OCI-LY3 (cell line): Measurements from ENCODE around the gene NR6A1.

Source experiments
- H2AFZ ChIP-seq: fragments of 200-600, 300-600 bp; shearing (Covaris generic); 2 replicates; pipeline ENCODE4 v1.6.0; 2014; ENCODE audit warnings: antibody characterized with exemption, low read depth, low read length
- H3K27ac ChIP-seq: fragments of 200-600, 300-600 bp; sonication (generic); 2 replicates; pipeline ENCODE4 v1.5.1; 2014; ENCODE audit warnings: mild to moderate bottlenecking, low read length, moderate library complexity, mixed read lengths
- H3K27me3 ChIP-seq: fragments of 200-600, 300-600 bp; sonication (generic); 2 replicates; pipeline ENCODE4 v1.6.1; 2014; ENCODE audit warnings: low read depth, low read length, mixed read lengths
- H3K36me3 ChIP-seq: fragments of 200-600, 300-600 bp; sonication (generic); replicated peaks from 2 replicates; pipeline ENCODE3; 2014; ENCODE audit warnings: low read depth, low read length, mixed read lengths
- H3K4me1 ChIP-seq: fragments of 300-600, 200-600 bp; sonication (generic); 2 replicates; pipeline ENCODE4 v1.6.1; 2014; ENCODE audit warnings: low read length, mixed read lengths
- H3K4me2 ChIP-seq: fragments of 200-600, 300-600 bp; sonication (generic); 2 replicates; pipeline ENCODE4 v1.6.1; 2014; ENCODE audit warnings: low read length, mixed read lengths
- H3K4me3 ChIP-seq: fragments of 300-600, 200-600 bp; sonication (generic); 2 replicates; pipeline ENCODE4 v1.5.1; 2014; ENCODE audit warnings: antibody characterized with exemption, mild to moderate bottlenecking, low read length, moderate library complexity
- H3K79me2 ChIP-seq: fragments of 300-600, 200-600 bp; shearing (Covaris generic); 2 replicates; pipeline ENCODE4 v1.6.1; 2014; ENCODE audit warnings: mild to moderate bottlenecking, low read length, mixed read lengths
- H3K9ac ChIP-seq: fragments of 300-600, 200-600 bp; shearing (Covaris generic); 2 replicates; pipeline ENCODE4 v1.6.0; 2014; ENCODE audit warnings: mild to moderate bottlenecking, low read length, moderate library complexity
- H3K9me3 ChIP-seq: fragments of 200-600, 300-600 bp; shearing (Covaris generic); 2 replicates; pipeline ENCODE4 v1.6.1; 2014; ENCODE audit warnings: low read length, mixed read lengths; ENCODE audit not compliant: insufficient read depth
- H4K20me1 ChIP-seq: fragments of 200-600, 300-600 bp; sonication (generic); 2 replicates; pipeline ENCODE4 v1.6.1; 2016; ENCODE audit warnings: low read length, mixed read lengths; ENCODE audit not compliant: insufficient read depth
- EZH2phosphoT487 ChIP-seq: fragments of 200-600 bp; shearing (Covaris generic); IDR thresholded peaks from 2 replicates; pipeline ENCODE4 v1.6.1; 2018; ENCODE audit warnings: antibody characterized with exemption, mixed run types, low read depth
- TF ChIP-seq, protein P1 (sequence below): fragments of 200-600, 300-600 bp; sonication (generic); IDR thresholded peaks from 2 replicates; pipeline ENCODE4 v1.5.1; 2014; ENCODE audit warnings: antibody characterized with exemption, low read length, low read depth

Gene NR6A1

DNA sequence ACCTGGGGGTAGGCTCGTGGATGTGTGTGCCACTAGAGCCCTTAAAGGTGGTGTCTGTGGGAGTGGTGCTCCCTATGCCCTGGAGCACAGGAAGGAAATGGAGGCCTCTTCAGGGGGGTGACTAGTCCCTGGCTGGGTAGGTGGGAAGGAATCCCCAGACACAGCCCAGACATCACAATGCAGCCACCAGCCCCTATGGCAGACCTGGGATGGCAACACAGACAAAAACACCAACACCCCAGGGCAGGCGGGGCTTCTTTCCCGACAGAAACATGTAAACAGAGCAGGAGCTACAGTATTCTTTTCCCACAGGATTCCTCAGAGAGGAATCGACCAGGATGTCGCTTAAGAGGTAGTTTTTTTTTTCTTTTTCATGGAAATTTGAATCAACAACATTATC, 253.5 kb downstream of the NR6A1 start:
- no peak overlapping the region for H2AFZ ChIP-seq
- no peaks in the 10 kb centered on the region for H3K79me2 ChIP-seq
- H4K20me1 ChIP-seq, result no peaks in the 10 kb centered on the region
- TF ChIP-seq EZH2phosphoT487, result no peak
- TF ChIP-seq, protein P1, sequence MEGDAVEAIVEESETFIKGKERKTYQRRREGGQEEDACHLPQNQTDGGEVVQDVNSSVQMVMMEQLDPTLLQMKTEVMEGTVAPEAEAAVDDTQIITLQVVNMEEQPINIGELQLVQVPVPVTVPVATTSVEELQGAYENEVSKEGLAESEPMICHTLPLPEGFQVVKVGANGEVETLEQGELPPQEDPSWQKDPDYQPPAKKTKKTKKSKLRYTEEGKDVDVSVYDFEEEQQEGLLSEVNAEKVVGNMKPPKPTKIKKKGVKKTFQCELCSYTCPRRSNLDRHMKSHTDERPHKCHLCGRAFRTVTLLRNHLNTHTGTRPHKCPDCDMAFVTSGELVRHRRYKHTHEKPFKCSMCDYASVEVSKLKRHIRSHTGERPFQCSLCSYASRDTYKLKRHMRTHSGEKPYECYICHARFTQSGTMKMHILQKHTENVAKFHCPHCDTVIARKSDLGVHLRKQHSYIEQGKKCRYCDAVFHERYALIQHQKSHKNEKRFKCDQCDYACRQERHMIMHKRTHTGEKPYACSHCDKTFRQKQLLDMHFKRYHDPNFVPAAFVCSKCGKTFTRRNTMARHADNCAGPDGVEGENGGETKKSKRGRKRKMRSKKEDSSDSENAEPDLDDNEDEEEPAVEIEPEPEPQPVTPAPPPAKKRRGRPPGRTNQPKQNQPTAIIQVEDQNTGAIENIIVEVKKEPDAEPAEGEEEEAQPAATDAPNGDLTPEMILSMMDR, result no peak
- no peak overlapping the region for H3K4me3 ChIP-seq
- H3K27me3 ChIP-seq, result no peaks in the 10 kb centered on the region
- no peaks in the 10 kb centered on the region for H3K4me1 ChIP-seq
- H3K27ac ChIP-seq, result no peak overlapping the region
- H3K9me3 ChIP-seq, result no peaks in the 10 kb centered on the region
- H3K9ac ChIP-seq, result no peak overlapping the region
- H3K4me2 ChIP-seq, result no peak overlapping the region
- H3K36me3 ChIP-seq, result no peaks in the 10 kb centered on the region

DNA sequence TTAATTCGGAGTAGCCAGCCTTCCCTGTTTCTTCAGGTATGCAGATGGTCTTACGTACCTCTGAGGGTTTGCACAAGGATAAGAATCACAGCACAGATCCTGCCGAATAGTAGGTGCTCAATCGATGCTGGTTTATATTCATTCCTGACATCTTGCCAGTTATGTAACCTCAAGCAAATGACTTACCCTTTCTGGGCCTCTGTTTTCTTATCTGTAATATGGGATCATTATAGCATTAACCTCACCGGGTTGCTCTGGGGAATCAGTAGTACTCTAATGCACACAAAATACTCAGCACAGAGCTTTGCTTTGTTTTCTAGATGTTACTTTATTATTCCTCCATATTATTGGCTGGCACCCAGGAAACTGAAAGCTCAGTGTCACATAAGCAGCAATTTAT, 256.2 kb downstream of the NR6A1 start:
- Histone ChIP-seq H3K4me3 (no peak overlapping the region), H4K20me1 (no peaks in the 10 kb centered on the region), H3K9ac (no peak overlapping the region), H3K4me2 (no peak overlapping the region), H3K79me2 (no peaks in the 10 kb centered on the region), H3K9me3 (no peaks in the 10 kb centered on the region), H3K36me3 (no peaks in the 10 kb centered on the region), H2AFZ (no peak overlapping the region), H3K27me3 (no peaks in the 10 kb centered on the region), H3K27ac (no peak overlapping the region), H3K4me1 (no peaks in the 10 kb centered on the region)
- TF ChIP-seq, protein P1, result no peak
- TF ChIP-seq EZH2phosphoT487, result no peak

DNA sequence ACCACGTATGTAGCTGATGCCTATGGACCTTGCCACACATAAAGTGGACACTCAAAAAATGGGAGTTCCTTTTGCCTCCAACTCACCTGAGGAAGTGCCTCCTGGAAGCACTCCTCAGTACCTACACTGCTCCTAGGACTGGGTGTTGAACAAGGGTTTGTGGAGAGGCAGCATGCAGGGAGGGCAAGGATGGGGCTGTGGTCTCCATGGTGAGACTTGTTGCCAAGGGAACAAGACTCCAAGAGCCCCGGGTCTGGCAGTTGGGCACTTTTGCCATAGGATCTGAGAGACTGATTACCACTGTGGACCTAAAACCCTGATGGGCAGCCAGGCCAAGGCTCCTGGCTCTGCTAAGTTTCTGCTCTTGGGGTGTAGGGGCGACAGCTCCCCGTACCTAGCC, 257.0 kb downstream of the NR6A1 start:
- Histone ChIP-seq H3K9ac (no peak overlapping the region), H4K20me1 (no peaks in the 10 kb centered on the region), H3K27ac (no peak overlapping the region), H3K4me2 (no peak overlapping the region), H3K79me2 (no peaks in the 10 kb centered on the region), H3K27me3 (no peaks in the 10 kb centered on the region), H3K9me3 (no peaks in the 10 kb centered on the region), H3K36me3 (no peaks in the 10 kb centered on the region), H3K4me3 (no peak overlapping the region), H3K4me1 (no peaks in the 10 kb centered on the region), H2AFZ (no peak overlapping the region)
- TF ChIP-seq, protein P1, result no peak
- TF ChIP-seq EZH2phosphoT487, result no peak

DNA sequence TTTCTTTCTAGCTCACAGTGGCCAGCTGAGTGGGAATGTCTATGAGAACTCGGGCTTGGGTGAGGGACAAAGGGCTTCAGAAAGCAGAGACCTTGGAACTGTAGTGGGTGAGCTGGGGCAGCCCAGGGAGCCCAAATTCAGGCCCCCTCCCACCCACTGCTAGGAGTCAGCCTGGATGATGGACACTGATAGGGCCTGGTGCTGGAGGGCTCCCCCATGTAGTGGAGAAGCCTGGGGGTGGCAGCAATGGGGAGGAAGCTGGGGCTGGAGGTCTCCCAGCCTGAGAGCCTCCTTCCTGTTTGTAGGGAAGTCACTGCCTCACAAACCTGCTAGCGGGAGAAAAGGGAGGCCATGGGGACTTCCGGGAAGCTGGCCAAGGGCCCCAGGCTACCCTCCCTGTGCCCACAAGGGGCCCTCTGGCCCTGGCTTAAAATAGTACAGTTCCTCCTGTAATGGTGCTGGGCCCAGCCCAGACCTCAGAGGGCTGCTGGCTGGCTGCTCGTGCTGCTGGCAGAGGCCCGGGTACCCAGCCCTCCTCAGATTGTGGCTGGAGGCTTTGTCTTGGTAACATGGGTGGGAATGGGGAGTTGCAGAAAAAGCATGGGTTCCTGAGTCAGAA, 257.6 kb downstream of the NR6A1 start:
- Histone ChIP-seq H3K79me2 (no peaks in the 10 kb centered on the region), H3K36me3 (no peaks in the 10 kb centered on the region), H2AFZ (no peak overlapping the region), H3K9ac (no peak overlapping the region), H3K27me3 (no peaks in the 10 kb centered on the region), H3K27ac (no peak overlapping the region), H4K20me1 (no peaks in the 10 kb centered on the region), H3K4me2 (no peak overlapping the region), H3K9me3 (no peaks in the 10 kb centered on the region), H3K4me3 (no peak overlapping the region), H3K4me1 (no peaks in the 10 kb centered on the region)
- TF ChIP-seq, protein P1, result no peak
- TF ChIP-seq EZH2phosphoT487, result no peak
